Measurements from ENCODE around the gene CARHSP1. TPM values are rescaled to one million over a fixed set of nuclear protein-coding genes. Genes with fewer than 3 reads are reported as not detected.

Gene CARHSP1
- total RNA-seq, 1 donor from 2014 or later = 27.0 TPM

- no peak overlapping the region for H3K4me3 Mint-ChIP-seq
- intact Hi-C loops (cut with micrococcal nuclease) = no loop called here
- no peak overlapping the region for H3K27ac Mint-ChIP-seq
- H3K9me3 Mint-ChIP-seq = no peaks in the 10 kb centered on the region
- no peaks in the 10 kb centered on the region for H3K27me3 Mint-ChIP-seq
- peaks cover 96% of the 10 kb centered on the region for H3K36me3 Mint-ChIP-seq (ENCODE audit: low read depth)
- peaks cover 19% of the 10 kb centered on the region for H3K4me1 Mint-ChIP-seq
- CTCF ChIA-PET = no interaction called here
- ATAC-seq (ENCODE audit: low read depth) = no peak
- POLR2A ChIA-PET = no interaction called here
- no peak for TF ChIP-seq CTCF (IDR thresholded peaks at IDR 0.05)
- no peak for DNase-seq
These were observed 44.0 kb upstream of the CARHSP1 start for GRCh38 chr16:8912793-8913192.

DNA sequence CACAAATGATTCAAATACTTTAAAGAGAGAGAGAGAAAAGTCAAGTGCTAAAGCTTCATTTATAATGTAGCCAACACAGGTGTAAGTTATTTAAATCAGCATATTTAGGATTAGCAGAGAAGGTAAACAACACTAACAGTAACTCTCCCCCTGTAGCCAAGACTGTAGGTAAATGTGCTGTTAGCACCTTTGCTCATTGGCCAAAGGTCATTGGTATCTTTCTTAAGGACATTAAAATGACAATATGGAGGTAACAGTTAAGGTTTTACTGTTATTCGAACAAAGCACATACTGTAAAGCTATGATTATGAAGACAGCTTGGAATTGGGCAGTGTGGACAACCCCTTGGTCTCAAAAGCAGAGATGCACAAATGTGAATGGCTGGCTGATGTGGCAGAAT lies 42.0 kb upstream of the CARHSP1 start:
- no peak for ATAC-seq (ENCODE audit: low read depth)
- H3K27me3 Mint-ChIP-seq = no peaks in the 10 kb centered on the region
- H3K36me3 Mint-ChIP-seq (ENCODE audit: low read depth) = peaks cover 96% of the 10 kb centered on the region
- TF ChIP-seq CTCF (IDR thresholded peaks at IDR 0.05) = no peak
- H3K4me3 Mint-ChIP-seq = no peak overlapping the region
- peaks cover 3% of the 10 kb centered on the region for H3K4me1 Mint-ChIP-seq
- ChIA-PET CTCF (interaction anchor here (1.3 kb wide), 1 partner anchor 98 kb away, joined by 4 read pairs; no protein-coding TSS in a partner anchor), POLR2A (no interaction called here)
- intact Hi-C loops (cut with micrococcal nuclease) = no loop called here
- no peak overlapping the region for H3K27ac Mint-ChIP-seq
- no peak for DNase-seq
- no peaks in the 10 kb centered on the region for H3K9me3 Mint-ChIP-seq

DNA sequence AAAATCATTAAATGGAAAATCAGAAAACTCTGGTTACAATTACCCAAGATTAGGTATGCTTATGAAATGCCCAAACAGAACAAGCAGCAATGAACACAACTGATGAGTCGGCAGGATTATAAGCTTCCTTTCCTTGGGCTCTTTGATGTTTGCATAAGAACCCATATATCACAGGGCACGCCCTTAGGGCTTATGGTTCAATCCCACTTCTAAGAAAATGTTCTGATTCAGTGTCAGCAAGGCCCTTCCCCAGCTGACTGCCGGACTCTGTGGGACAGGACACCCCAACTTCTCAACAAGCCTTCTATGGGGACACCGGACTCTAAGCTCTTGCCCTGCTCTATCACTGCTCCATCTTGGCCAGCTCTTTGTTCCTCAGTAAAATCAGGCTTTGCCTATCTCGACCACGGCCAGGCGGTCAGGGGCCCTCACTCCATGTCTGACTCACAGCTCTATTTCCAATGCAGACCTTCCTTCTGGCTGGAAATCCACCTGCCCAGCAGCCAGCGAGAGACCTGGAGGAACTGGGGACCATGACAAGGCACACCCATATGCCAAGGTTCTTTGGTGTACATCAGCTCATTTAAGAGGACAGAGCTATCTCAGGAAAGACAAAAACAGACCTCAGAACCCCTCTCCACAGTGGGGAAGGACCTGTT lies 40.1 kb upstream of the CARHSP1 start:
- no peaks in the 10 kb centered on the region for H3K27me3 Mint-ChIP-seq
- ChIA-PET CTCF (interaction anchor here (1.1 to 1.7 kb wide), 2 partner anchors 28 to 99 kb away, joined by 3 to 4 read pairs; no protein-coding TSS in a partner anchor), POLR2A (no interaction called here)
- peaks cover 94% of the 10 kb centered on the region for H3K36me3 Mint-ChIP-seq (ENCODE audit: low read depth)
- H3K4me1 Mint-ChIP-seq = peaks cover 2% of the 10 kb centered on the region
- no peak for DNase-seq
- H3K9me3 Mint-ChIP-seq = no peaks in the 10 kb centered on the region
- no peak for TF ChIP-seq CTCF (IDR thresholded peaks at IDR 0.05)
- ATAC-seq (ENCODE audit: low read depth) = no peak
- intact Hi-C loops (cut with micrococcal nuclease) = no loop called here
- no peak overlapping the region for H3K27ac Mint-ChIP-seq
- H3K4me3 Mint-ChIP-seq = no peak overlapping the region

- H3K9me3 Mint-ChIP-seq = no peaks in the 10 kb centered on the region
- ATAC-seq (ENCODE audit: low read depth) = no peak
- peaks cover 2% of the 10 kb centered on the region for H3K4me1 Mint-ChIP-seq
- ChIA-PET CTCF (interaction anchor here (1.3 kb wide), 1 partner anchor 102 kb away, joined by 6 read pairs; no protein-coding TSS in a partner anchor), POLR2A (no interaction called here)
- intact Hi-C loops (cut with micrococcal nuclease) = no loop called here
- H3K36me3 Mint-ChIP-seq (ENCODE audit: low read depth) = peaks cover 95% of the 10 kb centered on the region
- DNase-seq = no peak
- H3K27ac Mint-ChIP-seq = no peak overlapping the region
- no peak overlapping the region for H3K4me3 Mint-ChIP-seq
- no peaks in the 10 kb centered on the region for H3K27me3 Mint-ChIP-seq
- TF ChIP-seq CTCF (IDR thresholded peaks at IDR 0.05) = no peak
These were observed 38.3 kb upstream of the CARHSP1 start for GRCh38 chr16:8907096-8907495.

DNA sequence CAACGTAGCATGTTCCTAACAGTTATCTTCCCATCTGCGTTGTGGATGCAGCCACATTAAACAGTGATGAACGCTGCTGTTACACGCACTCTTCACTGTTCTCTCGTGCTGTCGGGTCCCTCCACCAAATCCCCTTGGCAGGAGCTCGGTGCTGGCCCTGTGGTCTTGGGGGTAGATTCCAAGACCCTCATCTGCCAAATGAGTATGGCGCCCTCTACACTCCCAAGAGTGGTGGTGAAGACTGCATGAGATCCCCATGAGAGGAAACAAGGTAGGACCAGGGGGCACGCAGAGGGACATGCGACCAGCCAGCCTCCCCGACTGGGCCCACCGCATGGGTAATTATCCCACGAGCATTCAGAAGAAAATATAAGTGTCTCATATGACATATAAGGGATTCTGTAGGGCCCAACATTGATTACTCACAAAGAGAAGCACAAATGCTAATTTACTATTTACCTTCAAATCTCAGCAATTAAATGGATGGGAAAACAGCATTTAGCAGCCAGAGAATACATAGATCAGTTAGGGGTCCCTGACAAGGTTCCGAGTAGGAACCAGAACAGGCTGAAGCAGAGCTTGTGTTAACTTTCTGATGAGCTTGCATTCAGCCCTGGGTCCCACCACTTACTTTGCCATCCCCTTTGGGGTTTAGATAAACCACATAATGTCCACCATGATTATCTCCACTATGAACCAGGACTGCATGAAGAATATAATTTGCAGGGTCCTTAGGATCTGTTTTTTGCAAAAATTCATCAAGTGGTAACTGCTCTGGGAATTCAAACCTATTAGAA lies 37.2 kb upstream of the CARHSP1 start:
- ChIA-PET CTCF (interaction anchor here (1.0 to 1.2 kb wide), 4 partner anchors 12 to 230 kb away, joined by 3 to 4 read pairs (median 3); no protein-coding TSS in a partner anchor), POLR2A (no interaction called here)
- no peak for ATAC-seq (ENCODE audit: low read depth)
- peaks cover 95% of the 10 kb centered on the region for H3K36me3 Mint-ChIP-seq (ENCODE audit: low read depth)
- TF ChIP-seq CTCF (IDR thresholded peaks at IDR 0.05) = no peak
- DNase-seq = no peak
- no peak overlapping the region for H3K27ac Mint-ChIP-seq
- H3K27me3 Mint-ChIP-seq = no peaks in the 10 kb centered on the region
- no peaks in the 10 kb centered on the region for H3K9me3 Mint-ChIP-seq
- H3K4me3 Mint-ChIP-seq = no peak overlapping the region
- intact Hi-C loops (cut with micrococcal nuclease) = loop anchor here (1.0 kb wide), 3 partner anchors 102 to 228 kb away; no protein-coding TSS in a partner anchor
- peaks cover under 1% of the 10 kb centered on the region for H3K4me1 Mint-ChIP-seq

Data from activated B cell treated with CpG ODN at 0.5 μM for 24 hours (primary cell).